ENCODE measurements around the gene TEDC2.

GRCh38 chr16:2492292-2492691 is 32.4 kb downstream of the TEDC2 start:
- TF ChIP-seq, protein P1, sequence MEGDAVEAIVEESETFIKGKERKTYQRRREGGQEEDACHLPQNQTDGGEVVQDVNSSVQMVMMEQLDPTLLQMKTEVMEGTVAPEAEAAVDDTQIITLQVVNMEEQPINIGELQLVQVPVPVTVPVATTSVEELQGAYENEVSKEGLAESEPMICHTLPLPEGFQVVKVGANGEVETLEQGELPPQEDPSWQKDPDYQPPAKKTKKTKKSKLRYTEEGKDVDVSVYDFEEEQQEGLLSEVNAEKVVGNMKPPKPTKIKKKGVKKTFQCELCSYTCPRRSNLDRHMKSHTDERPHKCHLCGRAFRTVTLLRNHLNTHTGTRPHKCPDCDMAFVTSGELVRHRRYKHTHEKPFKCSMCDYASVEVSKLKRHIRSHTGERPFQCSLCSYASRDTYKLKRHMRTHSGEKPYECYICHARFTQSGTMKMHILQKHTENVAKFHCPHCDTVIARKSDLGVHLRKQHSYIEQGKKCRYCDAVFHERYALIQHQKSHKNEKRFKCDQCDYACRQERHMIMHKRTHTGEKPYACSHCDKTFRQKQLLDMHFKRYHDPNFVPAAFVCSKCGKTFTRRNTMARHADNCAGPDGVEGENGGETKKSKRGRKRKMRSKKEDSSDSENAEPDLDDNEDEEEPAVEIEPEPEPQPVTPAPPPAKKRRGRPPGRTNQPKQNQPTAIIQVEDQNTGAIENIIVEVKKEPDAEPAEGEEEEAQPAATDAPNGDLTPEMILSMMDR (IDR thresholded peaks at IDR 0.05), result no peak
- no peak for TF ChIP-seq POLR2A (IDR thresholded peaks at IDR 0.05)
